GM23338 (cell line): ENCODE results near the gene UNC79. TPM values are rescaled to one million over a fixed set of nuclear protein-coding genes. Genes with fewer than 3 reads are reported as not detected.

Experiments
- ATAC-seq: fragments of 200-7000 bp; cut with Tn5 transposase; 3 replicates; pipeline ENCODE4 v1.9.1; 2020
- DNase-seq: peaks from one replicate; pipeline ENCODE4 v3.0.0-alpha.2; 2015; ENCODE audit warnings: low spot score
- H2AFZ ChIP-seq: fragments of 200-600 bp; sonication (generic); 2 replicates; pipeline ENCODE4 v1.8.0; 2016; ENCODE audit warnings: antibody characterized with exemption, mild to moderate bottlenecking, moderate library complexity
- H3F3A ChIP-seq: fragments of 200-600 bp; sonication (generic); replicated peaks from 2 replicates; pipeline ENCODE4 v1.8.0; 2017; ENCODE audit warnings: antibody characterized with exemption, mixed run types, low read depth
- H3K27ac ChIP-seq: fragments of 200-600 bp; sonication (generic); 2 replicates; pipeline ENCODE4 v1.6.1; 2016; ENCODE audit warnings: low read depth
- H3K27me3 ChIP-seq: fragments of 200-600 bp; sonication (generic); 2 replicates; pipeline ENCODE4 v1.8.0; 2016; ENCODE audit warnings: mild to moderate bottlenecking, mixed run types, moderate library complexity; ENCODE audit not compliant: insufficient read depth
- H3K36me3 ChIP-seq: fragments of 200-600 bp; sonication (generic); 2 replicates; pipeline ENCODE4 v1.8.0; 2016; ENCODE audit warnings: mild to moderate bottlenecking; ENCODE audit not compliant: insufficient read depth
- H3K4me1 ChIP-seq: fragments of 200-600 bp; sonication (generic); 2 replicates; pipeline ENCODE4 v1.8.0; 2016; ENCODE audit warnings: mild to moderate bottlenecking, moderate library complexity; ENCODE audit not compliant: insufficient read depth
- H3K4me2 ChIP-seq: fragments of 200-600 bp; sonication (generic); 2 replicates; pipeline ENCODE4 v1.7.1; 2017; ENCODE audit warnings: mixed run types
- H3K4me3 ChIP-seq: fragments of 200-600 bp; sonication (generic); 2 replicates; pipeline ENCODE4 v1.6.1; 2016; ENCODE audit warnings: mixed run types
- H3K79me2 ChIP-seq: fragments of 200-600 bp; sonication (generic); replicated peaks from 2 replicates; pipeline ENCODE4 v1.8.0; 2017; ENCODE audit warnings: mild to moderate bottlenecking; ENCODE audit not compliant: insufficient read depth
- H3K9me2 ChIP-seq: fragments of 200-600 bp; sonication (generic); 2 replicates; pipeline ENCODE4 v1.8.0; 2017; ENCODE audit not compliant: insufficient read depth
- H4K20me1 ChIP-seq: fragments of 200-600 bp; sonication (generic); replicated peaks from 2 replicates; pipeline ENCODE4 v1.8.0; 2017; ENCODE audit warnings: mild to moderate bottlenecking; ENCODE audit not compliant: insufficient read depth
- H3K27ac Mint-ChIP-seq: 2 replicates; pipeline ENCODE4 v1.8.0; 2020; ENCODE audit warnings: inconsistent platforms, mild to moderate bottlenecking, moderate library complexity, mixed read lengths
- H3K27me3 Mint-ChIP-seq: 3 replicates; pipeline ENCODE4 v1.8.0; 2022; ENCODE audit warnings: low read depth, mild to moderate bottlenecking, moderate library complexity, mixed read lengths, inconsistent platforms; ENCODE audit not compliant: insufficient read depth, poor library complexity
- H3K36me3 Mint-ChIP-seq: 3 replicates; pipeline ENCODE4 v1.8.0; 2021; ENCODE audit warnings: low read depth, mild to moderate bottlenecking, inconsistent platforms, moderate library complexity, mixed read lengths
- H3K4me1 Mint-ChIP-seq: 3 replicates; pipeline ENCODE4 v1.8.0; 2020; ENCODE audit warnings: mild to moderate bottlenecking, inconsistent platforms, mixed read lengths
- H3K4me3 Mint-ChIP-seq: 3 replicates; pipeline ENCODE4 v1.8.0; 2021; ENCODE audit warnings: moderate library complexity, mild to moderate bottlenecking, inconsistent platforms, mixed read lengths
- H3K9me3 Mint-ChIP-seq: 3 replicates; pipeline ENCODE4 v1.8.0; 2020; ENCODE audit warnings: moderate library complexity, mild to moderate bottlenecking, inconsistent platforms, mixed read lengths
- CREB1 ChIP-seq: fragments of 250-450 bp; sonication (Bioruptor Pico); IDR thresholded peaks from 2 replicates; pipeline ENCODE4 v1.5.0; 2020; ENCODE audit warnings: low read depth, mild to moderate bottlenecking, moderate library complexity
- ETS1 ChIP-seq: IDR thresholded peaks from 2 replicates; pipeline ENCODE4 v1.6.1; 2016; ENCODE audit warnings: antibody characterized with exemption
- EZH2phosphoT487 ChIP-seq: fragments of 200-600 bp; sonication (generic); IDR thresholded peaks from one replicate; pipeline ENCODE4 v1.8.1; 2018; ENCODE audit warnings: antibody characterized with exemption; ENCODE audit not compliant: unreplicated experiment
- NANOG ChIP-seq: IDR thresholded peaks from 2 replicates; pipeline ENCODE4 v1.6.1; 2016; ENCODE audit warnings: antibody characterized with exemption, borderline replicate concordance
- ZNF462 ChIP-seq: fragments of 250-450 bp; sonication (Bioruptor Pico); IDR thresholded peaks from 2 replicates; pipeline ENCODE4 v1.5.0; 2020; ENCODE audit warnings: mild to moderate bottlenecking, moderate library complexity
- polyA plus RNA-seq: library from polyadenylated mRNA; unstranded; fragments of >200 nt; fragmentation: Nextera tagmentation; extraction: Ambion mirVana; gene quantifications from 2 replicates; pipeline ENCODE4 v1.2.1, GENCODE V29; 2016
- total RNA-seq: library from RNA; depleted of rRNA; stranded (reverse); fragments of >200 nt; shearing (Covaris generic); gene quantifications from 2 replicates; pipeline ENCODE4 v1.2.3, GENCODE V29; 2014

The UNC79 gene
- total and polyA plus RNA-seq, 2 experiments from 2014 or later, result 1.8 to 3.6 TPM

GRCh38 chr14:93538413-93538812 lies 107.7 kb downstream of the UNC79 start:
- no peaks in the 10 kb centered on the region for H3K79me2 ChIP-seq
- no peak overlapping the region for H2AFZ ChIP-seq
- Mint-ChIP-seq H3K4me3 (no peak overlapping the region), H3K4me1 (0 out of 3 replicates have a peak, but pooled peaks cover 6% of the 10 kb centered on the region), H3K27me3 (no peaks in the 10 kb centered on the region), H3K27ac (no peak overlapping the region), H3K9me3 (no peaks in the 10 kb centered on the region), H3K36me3 (peaks cover 6% of the 10 kb centered on the region; the same call in 2 of the 3 replicates)
- H4K20me1 ChIP-seq, result no peaks in the 10 kb centered on the region
- no peak overlapping the region for H3K4me2 ChIP-seq
- no peak overlapping the region for H3K4me3 ChIP-seq
- no peaks in the 10 kb centered on the region for H3K27me3 ChIP-seq
- TF ChIP-seq NANOG (no peak), ZNF462 (CRISPR knock-in tag) (no peak), EZH2phosphoT487 (no peak)
- H3K27ac ChIP-seq, result no peak overlapping the region
- peak; percentile 83 for ATAC-seq
- no peaks in the 10 kb centered on the region for H3K9me2 ChIP-seq
- DNase-seq, result peak; percentile 79
- no peaks in the 10 kb centered on the region for H3K36me3 ChIP-seq
- no peaks in the 10 kb centered on the region for H3F3A ChIP-seq
- no peaks in the 10 kb centered on the region for H3K4me1 ChIP-seq

- Histone ChIP-seq H3F3A (no peaks in the 10 kb centered on the region), H3K4me1 (no peaks in the 10 kb centered on the region), H3K27me3 (no peaks in the 10 kb centered on the region), H3K36me3 (no peaks in the 10 kb centered on the region), H3K4me2 (no peak overlapping the region), H3K27ac (no peak overlapping the region), H3K4me3 (no peak overlapping the region), H3K9me2 (no peaks in the 10 kb centered on the region), H4K20me1 (no peaks in the 10 kb centered on the region), H3K79me2 (no peaks in the 10 kb centered on the region), H2AFZ (no peak overlapping the region)
- H3K27me3 Mint-ChIP-seq, result no peaks in the 10 kb centered on the region
- H3K4me1 Mint-ChIP-seq, result 0 out of 3 replicates have a peak, but pooled peaks cover 6% of the 10 kb centered on the region
- no peak overlapping the region for H3K4me3 Mint-ChIP-seq
- no peak overlapping the region for H3K27ac Mint-ChIP-seq
- ATAC-seq, result no peak
- H3K36me3 Mint-ChIP-seq, result peaks cover 6% of the 10 kb centered on the region; the same call in 2 of the 3 replicates
- no peaks in the 10 kb centered on the region for H3K9me3 Mint-ChIP-seq
- no peak for DNase-seq
- TF ChIP-seq NANOG, result no peak
- no peak for TF ChIP-seq ZNF462 (CRISPR knock-in tag)
- TF ChIP-seq CREB1, result no peak
- no peak for TF ChIP-seq ETS1
These were observed 109.5 kb downstream of the UNC79 start for GRCh38 chr14:93540235-93540634.
